K562 (cell line): ENCODE data around the gene RREB1. TPM values are rescaled to one million over a fixed set of nuclear protein-coding genes. Genes with fewer than 3 reads are reported as not detected.
A peak's percentile ranks its signal among the peaks of the same experiment; 100 is the strongest.

ENCODE experiments used
- ATF3 ChIP-seq, 2 experiments: fragments of 450-650 bp in 1 of 2; sonication (generic) in 1 of 2; formaldehyde crosslinking in 1 of 2; IDR thresholded peaks in 1 of 2; conservative IDR thresholded peaks in 1 of 2; 2 replicates each; pipeline versions ENCODE4 v1.6.1 to v1.8.1; 2016 to 2023; ENCODE audit warnings: mild to moderate bottlenecking in 2 of 2, moderate library complexity in 2 of 2, inconsistent platforms in 1 of 2, missing genetic modification reagents in 1 of 2
- ATF7 ChIP-seq: fragments of 450-650 bp; IDR thresholded peaks from 2 replicates; pipeline ENCODE4 v1.7.1; 2014; ENCODE audit warnings: mild to moderate bottlenecking, moderate library complexity
- CBFA2T2 ChIP-seq: fragments of 450-650 bp; conservative IDR thresholded peaks from 2 replicates; pipeline ENCODE4 v1.6.1; 2017; ENCODE audit warnings: mild to moderate bottlenecking
- CSDE1 ChIP-seq, 2 experiments: fragments of 450-650 bp; IDR thresholded peaks; 2 replicates each; pipeline ENCODE4 v1.6.1; 2016; ENCODE audit warnings: mild to moderate bottlenecking in 1 of 2
- EGR1 ChIP-seq: fragments of 450-650 bp; conservative IDR thresholded peaks from 2 replicates; pipeline ENCODE4 v1.6.1; 2017; ENCODE audit warnings: mild to moderate bottlenecking
- EHMT2 ChIP-seq: fragments of 450-650 bp; IDR thresholded peaks from 2 replicates; pipeline ENCODE4 v1.6.1; 2018; ENCODE audit warnings: antibody characterized with exemption
- ETS2 ChIP-seq: IDR thresholded peaks from 2 replicates; pipeline ENCODE4 v1.6.1; 2016; ENCODE audit warnings: borderline replicate concordance, missing genetic modification characterization, mild to moderate bottlenecking, moderate library complexity, missing compliant biosample characterization; ENCODE audit not compliant: poor library complexity, severe bottlenecking
- ETV1 ChIP-seq: fragments of 450-650 bp; conservative IDR thresholded peaks from 2 replicates; pipeline ENCODE4 v1.6.1; 2016; ENCODE audit warnings: missing genetic modification characterization, control low read depth, low read depth, missing compliant biosample characterization
- KAT8 ChIP-seq: fragments of 450-650 bp; IDR thresholded peaks from 2 replicates; pipeline ENCODE4 v1.6.1; 2016; ENCODE audit warnings: low read depth, mild to moderate bottlenecking
- NR0B1 ChIP-seq: fragments of 450-650 bp; IDR thresholded peaks from one replicate; pipeline ENCODE4 v1.6.1; 2018; ENCODE audit warnings: mild to moderate bottlenecking, moderate library complexity; ENCODE audit not compliant: partially characterized antibody
- SNRNP70 ChIP-seq: fragments of 200-400 bp; formaldehyde crosslinking; optimal IDR thresholded peaks from 2 replicates; pipeline ENCODE3; 2017; ENCODE audit warnings: low read depth, low read length
- STAT6 ChIP-seq: sonication (generic); formaldehyde crosslinking; IDR thresholded peaks from 2 replicates; pipeline ENCODE4 v1.8.1; 2023; ENCODE audit warnings: mild to moderate bottlenecking, missing genetic modification reagents
- USF1 ChIP-seq: sonication (generic); formaldehyde crosslinking; IDR thresholded peaks from 2 replicates; pipeline ENCODE4 v1.9.0; 2022; ENCODE audit warnings: mild to moderate bottlenecking, missing genetic modification reagents
- WHSC1 ChIP-seq: IDR thresholded peaks from one replicate; pipeline ENCODE4 v1.6.1; 2012; ENCODE audit warnings: low read length, control low read depth, inconsistent platforms
- ZNF518B ChIP-seq: fragments of 250-450 bp; sonication (Bioruptor Pico); IDR thresholded peaks from 2 replicates; pipeline ENCODE4 v1.5.0; 2021; ENCODE audit warnings: mild to moderate bottlenecking, moderate library complexity
- ZNF589 ChIP-seq: fragments of 200-800 bp; sonication (Bioruptor generic); IDR thresholded peaks from 2 replicates; pipeline ENCODE4 v1.6.1; 2016; ENCODE audit warnings: low read depth, missing genetic modification characterization, missing compliant biosample characterization
- polyA plus RNA-seq, 8 experiments: library from polyadenylated mRNA; depleted of rRNA in 4 of 8; stranded (reverse) in 5 of 8; unstranded in 3 of 8; fragments of >200 nt; fragmentation: Nextera tagmentation in 2 of 8; fragmentation: Illumina TruSeq in 1 of 8; extraction: Ambion mirVana in 2 of 8; extraction: Trizol in 1 of 8; gene quantifications; 2 replicates each; pipeline versions ENCODE4 v1.2.1 to v1.2.3, GENCODE V29; 2011 to 2014; ENCODE audit warnings: inconsistent platforms in 1 of 8, missing spikeins in 1 of 8
- total RNA-seq, 7 experiments: library from RNA; depleted of rRNA in 6 of 7; stranded (reverse); fragments of >200 nt in 6 of 7; fragmentation: Illumina TruSeq in 2 of 7; extraction: Trizol in 2 of 7; gene quantifications; 2 replicates each; pipeline versions ENCODE4 v1.2.1 to v1.2.3, GENCODE V29; 2011 to 2021; ENCODE audit warnings: low replicate concordance in 1 of 7

Gene RREB1
- total and polyA plus RNA-seq, 9 of the 15 experiments (the other 6 are each of a cell fraction or from before 2014, with no cell fraction given) = 3.3 to 64.2 (median 19.3) TPM

- TF ChIP-seq STAT6 (CRISPR knock-in tag) = 0 out of 2 replicates have a peak, but pooled peaks have one; percentile 33
- peak; percentile 50; the same call in 1 of the 2 replicates for TF ChIP-seq EHMT2
- peak; percentile 82 for TF ChIP-seq ETV1 (tag)
- TF ChIP-seq ATF7 = peak; percentile 78
- TF ChIP-seq ATF3 (IDR thresholded peaks at IDR 0.05) = peak; percentile 56; the same call in 1 of the 2 replicates
- no peak for TF ChIP-seq ATF3 (CRISPR knock-in tag; conservative IDR thresholded peaks at IDR 0.05)
- no peak for TF ChIP-seq KAT8
- TF ChIP-seq SNRNP70 = no peak
- TF ChIP-seq USF1 (CRISPR knock-in tag) = 0 out of 2 replicates have a peak, but pooled peaks have one; percentile 22
- no peak for TF ChIP-seq NR0B1
- no peak for TF ChIP-seq WHSC1
- TF ChIP-seq CBFA2T2 = peak; percentile 96
- TF ChIP-seq EGR1 = no peak
- 0 out of 4 replicates have a peak, but pooled peaks of 1 of the 2 experiments have one; percentile 39 for TF ChIP-seq CSDE1 (IDR thresholded peaks at IDR 0.05)
- TF ChIP-seq ETS2 = no peak
- no peak for TF ChIP-seq ZNF518B
- TF ChIP-seq ZNF589 (CRISPR knock-in tag) = peak; percentile 97
These were observed 57.5 kb downstream of the RREB1 start (continued) for GRCh38 chr6:7165002-7165889.
